ENCODE data around the gene IFITM5.
A peak's percentile ranks its signal among the peaks of the same experiment; 100 is the strongest.
"Not testable (repeated sequence)": the region's sequence is repeated elsewhere in the genome, so short reads cannot be mapped to it uniquely, and the experiment has no call there.

IFITM5 gene

DNA sequence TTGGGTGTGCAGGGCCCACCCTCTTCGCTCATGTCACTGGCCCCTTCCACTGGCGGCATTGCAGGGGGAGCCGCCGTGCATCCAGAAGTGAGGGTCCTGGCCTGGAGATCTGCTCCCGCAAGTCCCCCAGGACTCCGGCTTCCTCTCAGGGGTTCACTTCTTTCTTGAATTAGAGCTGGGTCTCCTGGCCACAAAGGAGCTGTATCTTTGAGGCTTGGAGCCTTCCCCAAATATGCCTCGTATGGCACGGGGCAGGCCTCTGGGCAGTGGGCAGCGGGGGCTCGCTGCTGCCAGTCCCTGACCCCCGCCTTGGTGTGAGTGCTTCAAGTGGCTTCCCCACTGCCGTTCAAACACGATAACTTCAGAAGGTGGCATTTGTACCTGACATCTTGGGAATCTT is 28.7 kb upstream of the IFITM5 start:
- no peak for DNase-seq

DNA sequence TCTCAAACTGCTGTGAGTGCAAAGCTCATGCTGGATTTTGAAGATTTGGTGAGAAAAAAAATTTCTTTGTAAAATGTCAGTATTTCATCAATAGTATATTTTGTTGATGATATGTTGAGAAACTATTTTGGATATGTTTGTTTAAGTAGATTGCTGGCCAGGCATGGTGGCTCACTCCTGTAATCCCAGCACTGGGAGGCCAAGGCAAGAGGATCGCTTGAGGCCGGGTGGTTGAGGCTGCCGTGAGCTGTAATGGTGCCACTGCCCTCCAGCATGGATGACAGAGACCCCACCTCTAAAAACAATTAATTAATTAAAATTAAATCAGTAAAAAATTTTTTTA is 28.2 kb upstream of the IFITM5 start:
- DNase-seq: peak; percentile 30

DNA sequence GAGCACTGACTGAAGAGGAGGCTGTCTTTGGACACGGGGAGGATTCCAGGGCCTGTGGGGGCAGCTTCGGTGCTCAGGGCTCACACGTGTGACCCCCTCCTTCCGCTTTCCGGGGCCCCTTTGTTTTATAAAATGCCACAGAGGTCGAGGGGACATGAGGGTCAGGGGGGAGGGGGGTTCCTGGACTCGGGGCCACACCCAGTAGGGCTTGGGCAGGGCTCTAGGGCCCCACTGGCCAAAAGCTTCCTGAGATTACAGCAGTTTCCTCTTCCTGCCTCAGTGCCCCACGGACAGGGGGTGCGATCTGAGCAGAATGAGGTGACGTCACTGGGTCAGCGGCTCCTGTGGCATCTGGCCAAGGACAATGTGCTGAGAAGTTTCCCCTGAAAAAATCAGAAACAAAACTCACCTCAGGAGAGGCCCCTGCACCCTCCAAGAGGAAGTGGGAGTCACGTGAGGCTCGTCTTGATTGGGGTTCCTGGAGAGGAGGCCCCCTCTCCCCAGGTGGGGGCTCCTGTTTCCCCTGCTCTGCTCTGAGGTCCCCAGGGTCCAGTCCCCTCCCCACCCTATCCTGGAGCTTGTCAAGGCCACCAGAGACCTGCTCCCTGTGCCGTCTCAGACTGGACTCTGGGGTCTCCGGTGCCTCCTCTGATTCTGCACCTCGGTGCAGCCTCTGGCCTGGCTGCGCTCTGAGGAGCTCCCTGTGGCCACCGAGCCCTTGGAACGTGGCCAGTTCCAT is 27.7 kb upstream of the IFITM5 start:
- DNase-seq: peak; percentile 20

DNA sequence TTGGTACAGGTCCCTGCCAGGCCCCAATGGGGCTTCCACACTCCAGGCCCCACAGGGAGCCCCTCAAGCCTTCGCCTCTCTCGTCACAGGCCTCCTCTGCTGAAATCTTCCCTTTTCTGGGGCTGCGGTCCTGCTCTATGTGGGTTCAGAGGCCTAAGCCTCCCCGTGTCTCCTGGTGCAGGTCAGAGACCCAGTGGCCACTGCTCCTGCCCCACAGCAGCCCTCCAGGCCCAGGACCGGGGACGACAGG is 27.2 kb upstream of the IFITM5 start:
- no peak for DNase-seq

DNA sequence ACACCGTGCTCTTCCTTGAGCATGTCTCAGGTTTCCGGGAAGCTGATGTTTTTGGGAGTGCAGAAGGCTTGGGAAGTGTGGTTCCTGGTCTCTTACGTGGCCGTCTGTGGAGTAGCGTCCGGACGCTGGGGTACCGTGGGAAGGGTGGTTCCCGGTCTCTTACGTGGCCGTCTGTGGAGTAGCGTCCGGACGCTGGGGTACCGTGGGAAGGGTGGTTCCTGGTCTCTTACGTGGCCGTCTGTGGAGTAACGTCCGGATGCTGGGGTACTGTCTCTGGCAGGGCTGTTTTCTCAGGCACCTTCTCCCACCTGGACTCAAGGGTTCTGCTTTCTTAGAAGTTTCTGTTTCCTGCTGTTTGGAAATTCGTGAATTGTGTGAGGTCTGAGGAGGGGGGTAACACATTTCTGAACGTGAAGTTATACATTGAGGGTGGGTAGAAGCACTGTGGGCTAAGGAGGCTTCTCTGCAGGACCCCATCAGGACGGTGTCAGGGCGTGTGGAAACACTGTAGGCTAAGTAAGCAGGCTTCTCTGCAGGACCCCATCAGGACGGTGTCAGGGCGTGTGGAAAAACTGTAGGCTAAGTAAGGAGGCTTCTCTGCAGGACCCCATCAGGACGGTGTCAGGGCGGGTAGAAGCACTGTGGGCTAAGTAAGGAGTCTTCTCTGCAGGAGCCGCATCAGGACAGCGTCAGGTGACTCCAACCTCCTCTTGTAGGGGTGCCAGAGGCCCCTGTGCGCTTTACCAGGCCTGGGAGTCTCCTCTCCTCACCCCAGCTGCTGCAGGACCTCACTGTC is 26.7 kb upstream of the IFITM5 start:
- no peak for DNase-seq

DNA sequence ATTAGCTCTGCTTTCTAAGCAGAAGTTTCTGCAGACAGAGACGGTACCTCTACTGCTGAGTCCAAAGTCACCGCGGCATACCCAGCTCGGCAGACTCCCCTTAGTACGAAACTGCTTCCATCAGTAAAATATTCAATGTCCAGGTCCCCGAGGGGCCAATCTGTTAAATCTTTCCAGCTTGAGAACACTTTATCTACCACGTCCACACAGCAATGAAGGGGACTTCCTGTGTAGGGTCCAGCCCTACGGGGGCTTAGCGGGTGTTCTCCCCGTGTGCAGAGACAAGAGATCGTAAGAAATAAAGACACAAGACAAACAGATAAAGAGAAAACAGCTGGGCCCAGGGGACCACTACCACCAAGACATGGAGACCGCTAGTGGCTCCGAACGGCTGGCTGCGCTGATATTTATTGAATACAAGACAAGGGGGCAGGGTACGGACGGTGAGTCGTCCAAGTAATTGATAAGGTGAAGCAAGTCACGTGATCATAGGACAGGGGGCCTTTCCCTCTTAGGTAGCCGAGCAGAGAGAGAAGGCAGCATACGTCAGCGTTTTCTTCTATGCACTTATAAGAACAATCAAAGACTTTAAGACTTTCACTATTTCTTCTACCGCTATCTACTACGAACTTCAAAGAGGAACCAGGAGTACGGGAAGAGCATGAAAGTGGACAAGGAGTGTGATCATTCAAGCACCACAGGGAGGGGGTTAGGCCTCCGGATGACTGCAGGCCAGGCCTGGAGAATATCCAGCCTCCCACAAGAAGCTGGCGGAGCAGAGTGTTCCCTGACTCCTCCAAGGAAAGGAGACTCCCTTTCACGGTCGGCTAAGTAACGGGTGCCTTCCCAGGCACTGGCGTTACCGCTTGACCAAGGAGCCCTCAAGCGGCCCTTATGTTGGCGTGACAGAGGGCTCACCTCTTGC is 25.5 kb upstream of the IFITM5 start:
- not testable (repeated sequence) for DNase-seq

DNA sequence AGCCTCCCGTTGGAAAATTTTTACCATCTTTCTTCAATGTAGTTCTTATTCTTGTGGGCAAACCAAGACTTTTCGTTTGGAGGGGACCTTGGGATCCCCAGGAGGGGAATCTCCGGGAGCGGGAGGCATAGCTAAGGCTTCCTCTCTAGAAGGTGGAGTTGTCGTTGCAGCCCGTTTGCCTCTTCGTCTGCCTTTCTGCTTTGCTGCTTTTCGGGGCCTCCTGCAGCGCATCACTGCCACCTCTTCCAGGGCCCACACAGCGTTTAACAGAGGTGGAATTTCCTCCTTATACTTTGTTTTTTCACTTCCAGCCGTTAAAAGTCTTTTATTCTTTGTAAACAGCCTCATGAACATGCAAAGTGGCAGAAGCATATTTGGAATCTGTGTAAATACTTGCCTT is 24.8 kb upstream of the IFITM5 start:
- no peak for DNase-seq

DNA sequence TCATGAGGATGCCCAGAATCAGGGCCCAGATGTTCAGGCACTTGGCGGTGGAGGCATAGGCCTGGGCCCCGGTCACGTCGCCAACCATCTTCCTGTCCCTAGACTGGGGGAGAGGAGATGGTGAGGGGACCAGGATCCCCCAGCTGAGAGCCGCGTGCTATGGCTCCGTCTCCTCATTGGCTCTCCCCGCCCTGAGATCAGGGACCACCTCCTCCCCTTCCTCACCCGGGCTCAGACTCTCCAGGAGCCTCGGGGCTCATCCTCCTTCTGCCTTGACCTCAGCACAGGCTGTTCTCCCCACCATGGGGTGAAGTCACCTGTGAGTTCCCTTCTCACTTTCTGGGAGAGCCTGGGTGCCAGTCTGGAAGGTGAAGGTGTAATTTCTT is 20.6 kb upstream of the IFITM5 start:
- DNase-seq: not testable (repeated sequence)

DNA sequence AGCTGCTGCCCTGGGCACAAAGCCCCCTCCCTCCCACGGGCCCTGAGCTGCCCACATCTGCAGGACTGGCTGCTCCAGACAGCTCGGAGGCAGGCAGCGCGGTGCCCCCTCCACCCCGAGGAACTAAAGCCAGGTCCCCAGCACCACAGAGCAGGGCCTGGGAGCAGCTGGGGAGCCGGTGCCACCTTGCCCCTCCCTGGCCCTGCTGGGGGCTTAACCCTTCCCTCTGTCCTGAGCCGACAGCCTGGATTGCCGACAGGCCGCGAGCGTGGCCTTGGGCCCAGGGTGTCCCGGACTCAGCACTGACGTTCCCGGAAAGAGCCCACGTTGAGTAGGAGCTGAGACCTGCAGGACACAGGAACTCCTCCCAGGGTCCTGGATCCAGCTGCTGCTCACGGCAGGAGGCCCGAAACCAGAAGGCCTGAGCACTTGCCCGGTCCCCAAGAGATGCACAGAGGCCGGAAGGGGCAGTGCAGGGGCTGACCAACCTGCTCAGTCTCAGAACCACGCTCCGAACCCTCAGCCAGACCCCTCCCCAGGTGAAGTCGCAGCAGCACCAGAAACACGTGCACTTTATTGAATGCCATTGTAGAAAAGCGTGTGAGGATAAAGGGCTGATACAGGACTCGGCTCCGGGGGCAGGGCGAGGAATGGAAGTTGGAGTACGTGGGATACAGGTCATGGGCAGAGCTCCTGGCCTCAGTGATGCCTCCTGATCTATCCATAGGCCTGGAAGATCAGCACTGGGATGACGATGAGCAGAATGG is 20.0 kb upstream of the IFITM5 start:
- not testable (repeated sequence) for DNase-seq

DNA sequence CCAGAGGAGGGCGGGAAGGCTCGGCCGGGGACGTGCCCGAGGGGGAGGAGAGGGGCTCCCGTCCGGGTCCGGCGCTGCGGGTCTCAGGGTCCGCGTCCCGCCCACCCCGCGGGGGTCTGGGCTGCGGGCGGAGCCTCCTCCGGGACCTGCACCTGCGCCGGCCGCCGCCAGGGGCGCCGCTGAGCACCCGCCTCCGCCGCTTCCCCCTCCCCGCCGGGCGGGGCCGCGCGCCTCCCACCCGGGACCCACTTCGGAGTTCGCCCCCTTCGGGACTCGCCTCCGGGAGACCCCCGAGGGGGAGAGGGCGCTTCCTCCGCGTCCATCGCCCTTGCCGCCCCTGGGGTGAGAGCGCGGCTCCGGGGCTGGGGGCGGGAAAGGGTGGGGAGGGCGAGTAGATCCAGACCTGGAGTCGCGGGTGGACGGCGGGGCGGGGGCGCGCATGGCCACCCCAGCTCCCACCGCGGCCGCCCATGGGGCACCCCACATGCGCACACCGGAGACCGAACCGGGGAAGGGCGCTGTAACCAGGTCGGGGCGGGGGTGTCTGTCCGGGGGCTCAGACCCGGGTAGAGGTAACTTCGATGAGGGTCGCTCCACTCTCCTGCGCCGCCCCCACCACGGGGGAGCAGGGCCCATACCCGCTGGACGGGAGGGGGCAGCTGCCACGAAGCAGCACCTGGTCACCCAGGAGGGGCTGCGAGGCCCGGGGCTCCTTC is 19.2 kb upstream of the IFITM5 start:
- not testable (repeated sequence) for DNase-seq

DNA sequence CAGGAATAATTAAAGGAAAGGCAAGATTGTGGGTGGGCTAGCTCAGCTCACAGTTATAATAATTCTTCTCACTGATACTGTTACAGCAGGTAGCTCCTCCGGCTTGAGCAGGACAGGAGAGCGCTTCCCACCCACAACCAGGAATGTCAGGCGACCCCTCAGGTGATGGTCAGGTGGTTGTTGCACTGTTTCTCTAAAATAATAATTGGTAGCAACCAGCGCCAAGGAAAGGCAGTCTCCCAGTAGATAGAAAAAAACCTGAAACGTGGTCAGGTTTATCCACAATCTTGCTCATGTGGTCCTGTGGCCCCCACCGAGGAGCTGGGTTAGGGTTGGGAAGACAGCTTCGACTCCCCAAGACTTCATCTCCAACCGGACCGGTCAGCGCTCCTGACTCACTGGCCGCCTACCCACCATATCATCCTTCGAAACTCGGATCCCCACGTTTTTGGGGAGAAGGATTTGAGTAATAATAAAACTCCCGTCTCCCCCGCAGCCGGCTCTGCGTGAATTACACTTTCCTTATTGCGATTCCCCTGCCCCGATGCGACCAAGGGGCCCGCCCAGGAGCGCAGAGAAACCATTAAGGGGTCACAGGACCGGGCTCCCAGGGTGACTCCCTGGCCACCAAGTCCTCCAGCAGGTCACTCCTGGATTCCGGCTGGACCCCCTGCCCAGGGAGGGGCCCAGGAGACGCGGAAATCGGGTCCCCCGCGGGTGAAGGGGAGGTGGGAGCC is 18.5 kb upstream of the IFITM5 start:
- not testable (repeated sequence) for DNase-seq

DNA sequence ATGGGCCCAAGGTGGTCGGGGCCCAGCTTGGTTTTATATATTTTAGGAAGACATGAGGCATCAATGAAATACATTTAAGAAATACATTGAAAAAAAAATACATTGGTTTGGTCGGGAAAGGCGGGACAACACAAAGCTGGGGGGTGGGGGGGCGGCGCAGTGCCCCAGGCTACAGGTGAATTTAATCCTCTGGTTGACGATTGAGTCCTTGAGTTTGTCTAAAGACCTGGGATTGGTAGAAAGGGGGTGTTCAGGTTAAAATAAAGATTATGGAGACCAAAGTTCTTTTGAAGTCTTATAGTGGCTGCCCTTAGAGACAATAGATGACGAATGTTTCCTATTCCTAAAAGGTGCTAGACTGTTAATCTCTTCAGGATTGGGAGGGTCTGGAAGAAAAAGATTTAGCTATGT is 17.6 kb upstream of the IFITM5 start:
- DNase-seq: no peak

DNA sequence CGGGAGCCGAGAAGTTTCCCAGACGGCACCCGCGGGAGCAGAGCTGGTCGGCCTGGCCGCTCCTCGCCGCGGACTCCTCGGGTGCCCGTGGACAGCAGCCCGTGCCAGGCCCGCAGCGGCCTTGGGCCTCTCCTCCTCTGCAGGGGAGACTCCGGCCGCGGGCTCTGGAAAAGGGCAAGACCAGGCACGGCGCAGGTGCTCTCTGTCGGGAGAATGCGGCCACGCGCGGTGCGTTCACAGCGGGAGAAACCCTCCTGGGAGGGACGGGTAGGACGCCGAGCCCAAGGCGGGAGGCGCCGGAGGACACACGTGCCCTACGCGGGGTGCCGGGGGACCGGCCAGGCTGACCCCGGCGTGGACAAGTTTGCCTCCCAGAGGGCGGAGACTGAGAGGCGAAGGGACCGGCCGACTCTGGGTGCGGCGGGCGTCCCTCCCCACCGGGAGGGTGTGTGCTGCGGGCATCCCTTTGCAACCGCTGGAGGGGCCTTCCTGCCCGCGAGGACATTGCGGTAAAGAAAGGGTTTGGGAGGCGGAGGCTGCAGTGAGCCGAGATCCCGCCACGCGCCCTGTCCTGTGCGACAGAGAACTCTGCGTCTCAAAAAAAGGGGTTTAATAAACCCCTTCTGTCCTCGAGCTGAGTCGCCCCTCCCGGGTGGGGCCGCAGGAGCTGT is 16.8 kb upstream of the IFITM5 start:
- DNase-seq: no peak

DNA sequence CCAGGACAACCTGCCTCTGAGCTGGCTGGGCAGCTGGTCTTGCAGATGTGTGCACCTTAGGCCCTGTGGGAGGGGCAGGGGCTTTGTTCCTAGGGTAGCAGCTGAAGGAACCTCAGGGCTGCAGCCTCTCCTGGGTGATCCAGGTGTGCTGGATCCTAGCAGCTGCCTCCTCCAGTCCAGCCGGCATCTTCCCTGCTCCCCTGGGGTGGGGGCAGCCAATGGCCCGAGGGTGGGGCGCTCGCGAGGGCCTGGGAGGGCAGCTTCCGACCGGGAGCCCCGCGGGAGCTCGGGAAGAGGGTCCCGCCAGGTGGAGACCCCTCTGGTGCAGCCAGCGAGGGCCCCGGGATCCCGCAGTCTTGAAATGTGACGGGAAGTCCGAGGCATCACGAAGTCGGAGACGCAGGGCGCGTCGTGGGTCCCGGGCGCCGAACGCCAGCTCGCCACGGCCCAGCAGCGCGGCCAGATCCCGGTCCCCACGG is 16.2 kb upstream of the IFITM5 start:
- DNase-seq: no peak

DNA sequence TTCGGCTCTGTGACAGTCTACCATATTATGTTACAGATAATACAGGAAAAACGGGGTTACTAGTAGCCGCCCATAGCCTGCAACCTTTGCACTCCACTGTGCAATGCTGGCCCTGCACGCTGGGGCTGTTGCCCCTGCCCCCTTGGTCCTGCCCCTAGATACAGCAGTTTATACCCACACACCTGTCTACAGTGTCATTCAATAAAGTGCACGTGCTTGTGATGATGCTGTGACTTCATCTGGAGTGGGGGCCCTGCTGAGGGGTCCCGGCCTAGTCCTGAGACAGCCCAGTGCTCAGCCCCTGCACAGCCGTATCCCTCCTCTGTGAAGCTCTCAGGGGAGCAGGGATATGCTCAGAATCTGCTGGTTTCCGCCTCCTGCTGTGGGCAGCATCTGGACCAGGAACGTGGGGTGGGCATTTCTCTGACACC is 15.7 kb upstream of the IFITM5 start:
- no peak for DNase-seq

DNA sequence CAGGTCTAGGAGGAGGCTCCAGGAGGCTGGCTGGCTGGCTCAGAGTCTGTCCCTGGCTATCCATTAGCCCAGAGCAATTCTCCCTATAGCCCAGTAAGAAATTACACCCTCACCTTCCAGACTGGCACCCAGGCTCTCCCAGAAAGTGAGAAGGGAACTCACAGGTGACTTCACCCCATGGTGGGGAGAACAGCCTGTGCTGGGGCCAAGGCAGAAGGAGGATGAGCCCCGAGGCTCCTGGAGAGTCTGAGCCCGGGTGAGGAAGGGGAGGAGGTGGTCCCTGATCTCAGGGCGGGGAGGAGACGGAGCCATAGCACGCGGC is 15.2 kb upstream of the IFITM5 start:
- not testable (repeated sequence) for DNase-seq

DNA sequence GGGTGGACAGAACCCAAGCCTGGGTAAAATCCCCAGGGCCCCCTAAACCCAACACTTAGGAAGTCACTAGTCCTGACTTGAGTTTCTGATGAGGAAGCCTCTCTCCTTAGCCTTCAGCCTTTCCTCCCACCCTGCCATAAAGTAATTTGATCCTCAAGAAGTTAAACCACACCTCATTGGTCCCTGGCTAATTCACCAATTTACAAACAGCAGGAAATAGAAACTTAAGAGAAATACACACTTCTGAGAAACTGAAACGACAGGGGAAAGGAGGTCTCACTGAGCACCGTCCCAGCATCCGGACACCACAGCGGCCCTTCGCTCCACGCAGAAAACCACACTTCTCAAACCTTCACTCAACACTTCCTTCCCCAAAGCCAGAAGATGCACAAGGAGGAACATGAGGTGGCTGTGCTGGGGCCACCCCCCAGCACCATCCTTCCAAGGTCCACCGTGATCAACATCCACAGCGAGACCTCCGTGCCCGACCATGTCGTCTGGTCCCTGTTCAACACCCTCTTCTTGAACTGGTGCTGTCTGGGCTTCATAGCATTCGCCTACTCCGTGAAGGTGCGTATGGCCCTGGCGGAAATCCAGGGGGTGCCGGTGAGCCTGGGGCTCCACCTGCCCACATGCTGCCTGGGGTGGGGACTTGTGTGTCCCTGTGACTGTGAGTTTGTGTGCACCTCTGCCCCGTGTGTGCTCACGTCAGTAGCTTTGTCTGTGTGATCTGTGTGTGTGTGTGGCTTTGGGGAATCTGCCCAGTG is 14.6 kb upstream of the IFITM5 start, which contains the start of gene IFITM1:
Gene IFITM1 (plus strand): TSS at position 254 of the 767 bp plus-strand sequence. CDS start 131 bp downstream, at position 385.
- DNase-seq: peak; percentile 71

DNA sequence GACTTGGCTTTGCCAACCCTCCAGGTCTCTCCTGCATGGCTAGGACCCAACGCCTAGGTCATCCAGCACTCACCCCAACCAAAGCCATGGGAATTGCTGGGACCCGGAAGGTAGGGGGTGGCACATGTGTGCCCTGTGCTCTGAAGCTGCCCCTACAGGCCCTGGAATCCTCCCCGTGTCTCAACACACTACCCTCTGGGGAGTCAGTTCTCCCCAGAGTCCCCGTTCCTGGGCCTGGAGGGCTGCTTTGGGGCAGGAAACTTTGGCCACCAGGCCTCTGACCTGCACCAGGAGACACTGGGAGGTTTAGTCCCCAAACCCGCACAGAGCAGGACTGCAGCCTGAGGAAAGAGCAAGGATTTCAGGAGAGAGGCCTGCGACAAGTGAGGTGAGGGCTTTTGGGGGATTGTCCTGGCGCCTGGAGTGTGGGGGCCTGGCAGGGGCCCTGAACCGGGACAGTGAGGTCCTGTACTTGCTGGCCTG is 14.0 kb upstream of the IFITM5 start:
- DNase-seq: no peak

DNA sequence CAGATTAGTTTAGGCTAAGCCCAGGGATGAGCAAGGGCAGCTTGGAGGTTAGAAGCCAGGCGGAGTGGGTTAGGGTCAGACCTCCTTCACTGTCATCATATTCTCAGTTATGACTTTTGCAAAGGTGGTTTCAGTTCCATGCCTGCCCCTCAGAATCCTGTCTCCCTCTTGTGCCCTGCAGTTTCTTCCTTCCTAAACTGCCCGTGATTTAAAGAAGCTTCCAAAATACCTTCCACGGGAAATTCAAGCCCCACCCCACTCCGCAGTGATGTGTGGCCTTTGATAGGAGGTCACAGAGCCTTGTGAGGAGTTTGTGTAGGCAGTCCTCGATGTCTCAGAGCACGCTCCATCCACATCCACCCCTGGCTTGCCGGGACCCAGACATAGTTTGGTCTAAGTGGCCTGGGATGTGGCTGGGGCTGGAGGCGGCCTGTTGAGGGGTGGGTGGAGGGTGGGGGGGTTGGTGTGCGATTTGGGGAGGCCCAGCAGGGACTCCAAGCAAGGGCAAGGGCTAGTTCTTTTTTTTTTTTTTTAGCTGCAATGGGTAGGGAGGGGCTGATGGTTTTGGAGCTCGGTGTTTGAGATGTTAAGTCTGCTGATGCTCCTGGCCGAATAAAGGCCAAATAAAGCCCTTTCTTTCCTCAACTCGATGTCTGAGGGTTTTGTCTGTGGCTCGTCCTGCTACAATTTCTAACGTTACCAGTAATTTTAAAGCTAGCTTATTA is 12.9 kb upstream of the IFITM5 start:
- DNase-seq: no peak
